B cell (primary cell): Measurements from ENCODE around the gene SHC2. TPM values are rescaled to one million over a fixed set of nuclear protein-coding genes. Genes with fewer than 3 reads are reported as not detected.

ENCODE experiments used
- ATAC-seq: fragments of 200-7000 bp; cut with Tn5 transposase; one replicate; pipeline ENCODE4 v1.10.0; 2021; ENCODE audit warnings: low read depth, mild to moderate bottlenecking, moderate number of reproducible peaks, moderate library complexity
- CTCF ChIA-PET: fragments of 350-600 bp; sonication (Branson Sonifier 250); formaldehyde crosslinking; loops from one replicate; lab custom pipeline; 2021; ENCODE audit warnings: antibody characterized with exemption, inconsistent platforms; lab: Charles Lee
- POLR2A ChIA-PET: fragments of 350-600 bp; sonication (Branson Sonifier 250); formaldehyde crosslinking; loops from one replicate; lab custom pipeline; 2021; ENCODE audit warnings: antibody characterized with exemption; lab: Charles Lee
- DNase-seq: peaks from one replicate; pipeline ENCODE4 v3.0.0; 2013
- H2AFZ ChIP-seq: 2 replicates; pipeline ENCODE4 v1.6.1; 2012; ENCODE audit warnings: mild to moderate bottlenecking, low read depth, low read length; ENCODE audit not compliant: insufficient read depth, poor library complexity, severe bottlenecking
- H3K27ac ChIP-seq, 2 donors: 1 replicate in 1 of 2; 2 replicates in 1 of 2; pipeline ENCODE4 v1.5.1; 2012 to 2013; ENCODE audit warnings: low read length in 2 of 2, mild to moderate bottlenecking in 2 of 2, moderate library complexity in 1 of 2
- H3K27me3 ChIP-seq, 4 experiments: fragments of 200-600 bp in 1 of 4; sonication (generic) in 1 of 4; replicated peaks in 1 of 4; 1 replicate in 2 of 4; 2 replicates in 2 of 4; pipeline versions ENCODE4 v1.6.1 to v1.7.0; 2013 to 2016; ENCODE audit warnings: low read length in 3 of 4, mild to moderate bottlenecking in 2 of 4, mixed read lengths in 1 of 4, moderate library complexity in 1 of 4; ENCODE audit not compliant: insufficient read depth in 4 of 4, control insufficient read depth in 3 of 4; ENCODE audit errors: control extremely low read depth in 1 of 4
- H3K36me3 ChIP-seq, 2 experiments: replicated peaks in 1 of 2; 1 replicate in 1 of 2; 2 replicates in 1 of 2; pipeline versions ENCODE4 v1.6.1 to v1.7.1; 2013; ENCODE audit warnings: low read length in 1 of 2; ENCODE audit not compliant: insufficient read depth in 2 of 2, control insufficient read depth in 1 of 2; ENCODE audit errors: control extremely low read depth in 1 of 2, extremely low read depth in 1 of 2
- H3K4me1 ChIP-seq, 2 donors: fragments of 200-600 bp in 1 of 2; sonication (generic) in 1 of 2; 1 replicate in 1 of 2; 2 replicates in 1 of 2; pipeline versions ENCODE4 v1.5.1 to v1.6.1; 2013 to 2017; ENCODE audit warnings: low read length in 2 of 2; ENCODE audit not compliant: control insufficient read depth in 2 of 2, insufficient read depth in 2 of 2
- H3K4me2 ChIP-seq: replicated peaks from 2 replicates; pipeline ENCODE3; 2012; ENCODE audit warnings: mild to moderate bottlenecking, low read depth, low read length; ENCODE audit not compliant: poor library complexity, severe bottlenecking
- H3K4me3 ChIP-seq, 5 experiments: fragments of 200-600 bp in 1 of 5; sonication (generic) in 1 of 5; 1 replicate in 3 of 5; 2 replicates in 2 of 5; pipeline versions ENCODE4 v1.5.1 to v1.7.0; 2011 to 2016; ENCODE audit warnings: low read length in 4 of 5, mild to moderate bottlenecking in 4 of 5, low read depth in 2 of 5, control low read depth in 1 of 5, moderate library complexity in 1 of 5; ENCODE audit not compliant: insufficient read depth in 1 of 5; ENCODE audit errors: control extremely low read depth in 1 of 5, extremely low read depth in 1 of 5
- H3K79me2 ChIP-seq: fragments of 200-600 bp; sonication (generic); one replicate; pipeline ENCODE4 v1.6.0; 2016; ENCODE audit warnings: low read length; ENCODE audit not compliant: control insufficient read depth, insufficient read depth
- H3K9ac ChIP-seq: fragments of 200-600 bp; sonication (generic); 2 replicates; pipeline ENCODE4 v1.6.1; 2017; ENCODE audit warnings: mild to moderate bottlenecking, low read length, moderate library complexity
- H3K9me3 ChIP-seq, 3 donors: one replicate each; pipeline versions ENCODE4 v1.6.1 to v1.7.1; 2013; ENCODE audit warnings: low read length in 2 of 3; ENCODE audit not compliant: control insufficient read depth in 2 of 3, insufficient read depth in 1 of 3; ENCODE audit errors: control extremely low read depth in 1 of 3
- H4K20me1 ChIP-seq: 2 replicates; pipeline ENCODE4 v1.6.0; 2012; ENCODE audit warnings: mild to moderate bottlenecking, low read length; ENCODE audit not compliant: insufficient read depth, control insufficient read depth, poor library complexity, severe bottlenecking
- H3K27ac Mint-ChIP-seq: one replicate; pipeline ENCODE4 v1.8.0; 2021; ENCODE audit warnings: mixed read lengths
- H3K27me3 Mint-ChIP-seq: one replicate; pipeline ENCODE4 v1.8.0; 2021; ENCODE audit warnings: mixed read lengths
- H3K4me1 Mint-ChIP-seq: one replicate; pipeline ENCODE4 v1.8.0; 2021; ENCODE audit warnings: mixed read lengths
- H3K4me3 Mint-ChIP-seq: one replicate; pipeline ENCODE4 v1.8.0; 2021; ENCODE audit warnings: mixed read lengths
- H3K9me3 Mint-ChIP-seq: one replicate; pipeline ENCODE4 v1.8.0; 2022; ENCODE audit warnings: mixed read lengths; ENCODE audit not compliant: insufficient read depth
- CTCF ChIP-seq: fragments of 200-600 bp; IDR thresholded peaks from one replicate; pipeline ENCODE4 v1.8.0; 2022; ENCODE audit warnings: antibody characterized with exemption, mild to moderate bottlenecking
- EZH2 ChIP-seq: IDR thresholded peaks from 2 replicates; pipeline ENCODE4 v1.6.1; 2012; ENCODE audit warnings: borderline replicate concordance, low read depth, mild to moderate bottlenecking, moderate library complexity, low read length; ENCODE audit not compliant: insufficient read depth, poor library complexity, severe bottlenecking
- WGBS: methylation state at CpG from one replicate; pipeline ENCODE4 v1.1.5; 2013; ENCODE audit warnings: missing lambda C conversion rate; ENCODE audit not compliant: insufficient coverage; 5-methylcytosine and 5-hydroxymethylcytosine counted together
- intact Hi-C: fragments of 100-400 bp; cut with micrococcal nuclease; formaldehyde crosslinking; loops from one replicate; pipeline ENCODE4 v1.10.0; 2022
- polyA plus RNA-seq: library from polyadenylated mRNA; depleted of rRNA; stranded (reverse); fragments of >200 nt; gene quantifications from 2 replicates; pipeline ENCODE4 v1.2.3, GENCODE V29; 2012
- total RNA-seq, 2 donors: library from RNA; stranded (reverse); fragments of 120-200 nt in 1 of 2; gene quantifications; 1 replicate in 1 of 2; 2 replicates in 1 of 2; pipeline versions ENCODE4 v1.2.3 to v1.2.4, GENCODE V29; 2013 to 2022

The SHC2 gene
- total and polyA plus RNA-seq, 2 donors (not counting 1 experiment from before 2014, with no cell fraction given) = 0.19 TPM; not detected in 1

- DNase-seq (no peak), ATAC-seq (no peak)
- TF ChIP-seq EZH2 (no peak), CTCF (no peak)
- Histone ChIP-seq H2AFZ (no peak overlapping the region), H3K4me1 (no peaks in the 10 kb centered on the region), H3K9me3 (peaks cover 0 to 27% (median 0%) of the 10 kb centered on the region in 3 donors), H4K20me1 (no peaks in the 10 kb centered on the region), H3K4me3 (no peak overlapping the region), H3K27ac (no peak overlapping the region), H3K79me2 (no peaks in the 10 kb centered on the region), H3K27me3 (no peaks in the 10 kb centered on the region), H3K9ac (no peak overlapping the region), H3K36me3 (no peaks in the 10 kb centered on the region), H3K4me2 (no peak overlapping the region)
- 91% methylated on average over 24 of the region's 24 CpGs for WGBS
- Mint-ChIP-seq H3K9me3 (no peaks in the 10 kb centered on the region), H3K27ac (no peak overlapping the region), H3K4me1 (no peaks in the 10 kb centered on the region), H3K27me3 (no peaks in the 10 kb centered on the region), H3K4me3 (no peak overlapping the region)
- CTCF ChIA-PET = no interaction called here
- intact Hi-C loops = no loop called here
- POLR2A ChIA-PET = no interaction called here
Observed at GRCh38 chr19:447064-447426, 13.8 kb downstream of the SHC2 start.

GRCh38 chr19:444677-445210 is 16.1 kb downstream of the SHC2 start:
- ChIA-PET POLR2A (no interaction called here), CTCF (no interaction called here)
- H3K27me3 ChIP-seq = peaks cover 0 to 3% (median 0%) of the 10 kb centered on the region in 4 experiments
- no peak overlapping the region for H3K27ac Mint-ChIP-seq
- DNase-seq (no peak), ATAC-seq (no peak)
- H3K27me3 Mint-ChIP-seq = peaks cover 4% of the 10 kb centered on the region
- no peak overlapping the region for H2AFZ ChIP-seq
- no peak for TF ChIP-seq CTCF
- no peak overlapping the region for H3K9ac ChIP-seq
- no peaks in the 10 kb centered on the region for H4K20me1 ChIP-seq
- H3K9me3 ChIP-seq = peaks cover 0 to 25% (median 0%) of the 10 kb centered on the region in 3 donors
- H3K9me3 Mint-ChIP-seq = no peaks in the 10 kb centered on the region
- no peak overlapping the region for H3K27ac ChIP-seq
- H3K36me3 ChIP-seq = no peaks in the 10 kb centered on the region
- no peak overlapping the region for H3K4me3 Mint-ChIP-seq
- H3K4me2 ChIP-seq = no peak overlapping the region
- H3K4me1 Mint-ChIP-seq = no peaks in the 10 kb centered on the region
- intact Hi-C loops = no loop called here
- WGBS = 98% methylated on average over 25 of the region's 26 CpGs
- H3K4me3 ChIP-seq = no peak overlapping the region
- no peaks in the 10 kb centered on the region for H3K79me2 ChIP-seq
- H3K4me1 ChIP-seq = no peaks in the 10 kb centered on the region
